ENCODE results near the gene SPTBN2.

SPTBN2 gene

DNA sequence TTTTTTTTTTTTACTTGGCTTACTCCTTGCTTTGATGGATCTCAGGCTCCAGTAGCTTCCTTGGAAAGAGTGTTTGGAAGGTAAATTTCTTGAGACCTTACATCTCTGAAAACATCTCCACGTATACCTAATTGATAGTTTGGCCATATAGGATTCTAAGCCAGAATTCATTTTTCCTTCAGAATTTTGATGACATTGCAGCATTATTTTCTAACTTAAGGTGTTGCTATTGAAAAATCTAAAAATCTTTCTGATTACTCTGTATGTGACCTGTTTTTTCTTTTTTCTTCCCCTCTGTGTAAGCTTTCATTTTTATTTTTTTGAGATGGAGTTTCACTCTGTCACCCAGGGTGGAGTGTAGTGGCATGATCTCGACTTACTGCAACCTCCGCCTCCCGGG lies 23.1 kb upstream of the SPTBN2 start:
- TF ChIP-seq, protein P1, sequence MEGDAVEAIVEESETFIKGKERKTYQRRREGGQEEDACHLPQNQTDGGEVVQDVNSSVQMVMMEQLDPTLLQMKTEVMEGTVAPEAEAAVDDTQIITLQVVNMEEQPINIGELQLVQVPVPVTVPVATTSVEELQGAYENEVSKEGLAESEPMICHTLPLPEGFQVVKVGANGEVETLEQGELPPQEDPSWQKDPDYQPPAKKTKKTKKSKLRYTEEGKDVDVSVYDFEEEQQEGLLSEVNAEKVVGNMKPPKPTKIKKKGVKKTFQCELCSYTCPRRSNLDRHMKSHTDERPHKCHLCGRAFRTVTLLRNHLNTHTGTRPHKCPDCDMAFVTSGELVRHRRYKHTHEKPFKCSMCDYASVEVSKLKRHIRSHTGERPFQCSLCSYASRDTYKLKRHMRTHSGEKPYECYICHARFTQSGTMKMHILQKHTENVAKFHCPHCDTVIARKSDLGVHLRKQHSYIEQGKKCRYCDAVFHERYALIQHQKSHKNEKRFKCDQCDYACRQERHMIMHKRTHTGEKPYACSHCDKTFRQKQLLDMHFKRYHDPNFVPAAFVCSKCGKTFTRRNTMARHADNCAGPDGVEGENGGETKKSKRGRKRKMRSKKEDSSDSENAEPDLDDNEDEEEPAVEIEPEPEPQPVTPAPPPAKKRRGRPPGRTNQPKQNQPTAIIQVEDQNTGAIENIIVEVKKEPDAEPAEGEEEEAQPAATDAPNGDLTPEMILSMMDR (IDR thresholded peaks at IDR 0.05; ENCODE audit: low read depth, low read length, missing control alignments) = no peak
- DNase-seq = no peak
- H3K36me3 ChIP-seq (replicated peaks) = no peaks in the 10 kb centered on the region
- no peak overlapping the region for H3K4me3 ChIP-seq (ENCODE audit: low read depth, low read length)
- H3K27me3 ChIP-seq (replicated peaks) = no peaks in the 10 kb centered on the region
- H3K27ac ChIP-seq = no peak overlapping the region
- in situ Hi-C loops (cut with HindIII; ENCODE audit: low pct_ligation_motif_present, low sequenced_read_pairs) = no loop called here

DNA sequence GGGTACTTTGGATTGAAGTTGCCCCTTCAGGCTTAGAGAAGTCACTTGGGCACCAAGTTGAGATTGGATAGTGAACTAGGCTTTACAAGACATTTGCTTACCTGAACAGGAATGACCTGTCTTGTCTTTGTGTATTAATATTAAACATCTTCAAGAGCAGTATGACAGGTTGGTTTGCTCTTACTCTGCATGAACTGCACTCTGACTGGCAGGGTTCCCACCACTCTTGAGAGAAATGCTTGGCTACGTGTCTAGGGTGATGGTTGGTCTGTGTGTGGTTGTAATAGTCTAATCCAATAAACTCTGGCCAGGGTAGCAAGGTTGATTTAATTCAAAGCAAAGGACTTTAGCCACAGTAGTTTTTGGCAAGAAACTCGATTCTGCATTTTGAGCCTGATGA lies 20.1 kb upstream of the SPTBN2 start:
- DNase-seq = no peak
- no peaks in the 10 kb centered on the region for H3K36me3 ChIP-seq (replicated peaks)
- no peak overlapping the region for H3K4me3 ChIP-seq (ENCODE audit: low read depth, low read length)
- TF ChIP-seq, protein P1 (IDR thresholded peaks at IDR 0.05; ENCODE audit: low read depth, low read length, missing control alignments) = no peak
- H3K27me3 ChIP-seq (replicated peaks) = no peaks in the 10 kb centered on the region
- in situ Hi-C loops (cut with HindIII; ENCODE audit: low pct_ligation_motif_present, low sequenced_read_pairs) = no loop called here
- no peak overlapping the region for H3K27ac ChIP-seq

DNA sequence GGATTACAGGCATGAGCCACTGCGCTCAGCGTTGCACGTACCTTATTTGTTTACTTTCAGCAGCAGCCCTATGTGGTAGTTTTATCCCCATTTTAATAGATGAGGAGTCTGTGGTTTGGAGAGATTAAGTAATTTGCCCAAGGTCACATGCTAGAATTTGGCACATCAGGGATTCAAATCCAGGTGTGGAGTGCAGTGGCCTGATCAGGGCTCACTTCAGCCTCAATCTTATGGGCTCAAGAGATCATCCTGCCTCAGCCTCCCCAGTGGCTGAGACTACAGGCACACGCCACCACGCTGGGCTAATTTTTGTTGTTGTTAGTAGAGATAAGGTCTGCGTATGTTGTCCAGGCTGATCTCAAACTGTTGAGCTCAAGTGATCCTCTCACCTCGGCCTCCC lies 18.5 kb upstream of the SPTBN2 start:
- Histone ChIP-seq H3K27me3 (replicated peaks) (no peaks in the 10 kb centered on the region), H3K36me3 (replicated peaks) (no peaks in the 10 kb centered on the region), H3K27ac (no peak overlapping the region), H3K4me3 (ENCODE audit: low read depth, low read length) (no peak overlapping the region)
- no peak for DNase-seq
- TF ChIP-seq, protein P1 (IDR thresholded peaks at IDR 0.05; ENCODE audit: low read depth, low read length, missing control alignments) = no peak
- in situ Hi-C loops (cut with HindIII; ENCODE audit: low pct_ligation_motif_present, low sequenced_read_pairs) = no loop called here

DNA sequence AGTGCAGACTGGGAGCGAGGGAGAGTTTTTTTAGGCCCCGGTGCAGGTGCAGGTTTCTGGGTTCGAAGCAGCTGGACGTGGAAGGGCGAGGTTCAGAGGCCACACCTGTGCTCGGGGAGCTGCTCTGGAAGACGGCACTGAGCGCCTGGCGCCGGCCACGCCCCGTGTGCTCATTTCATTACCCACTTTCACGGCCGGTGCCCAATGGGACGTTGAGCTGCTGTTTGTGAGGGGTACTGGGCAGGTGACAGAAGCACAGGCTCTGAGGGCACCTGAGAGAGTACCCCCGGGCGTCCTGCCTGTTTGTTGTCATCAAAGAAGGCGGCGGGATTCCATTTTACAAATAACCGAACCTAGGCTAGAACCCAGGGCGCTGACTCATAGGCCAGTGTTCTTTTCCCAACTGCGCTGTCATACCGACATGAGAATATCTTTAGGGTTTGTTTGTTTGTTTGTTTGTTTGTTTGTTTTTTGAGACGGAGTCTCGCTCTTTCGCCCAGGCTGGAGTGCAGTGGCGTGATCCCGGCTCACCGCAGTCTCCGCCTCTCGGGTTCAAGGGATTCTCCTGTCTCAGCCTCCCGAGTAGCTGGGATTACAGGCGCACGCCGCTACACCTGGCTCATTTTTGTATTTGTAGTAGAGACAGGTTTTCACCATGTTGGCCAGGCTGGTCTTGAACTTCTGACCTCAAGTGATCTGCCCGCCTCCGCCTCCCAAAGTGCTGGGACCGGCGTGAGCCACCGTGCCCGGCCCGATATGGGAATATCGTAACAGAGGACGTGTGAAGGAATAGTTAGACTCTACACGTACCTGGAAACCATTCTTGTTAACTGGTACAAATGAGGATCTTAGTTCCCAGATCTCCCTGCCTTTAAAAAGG lies 16.6 kb upstream of the SPTBN2 start:
- TF ChIP-seq, protein P1 (IDR thresholded peaks at IDR 0.05; ENCODE audit: low read depth, low read length, missing control alignments) = no peak
- DNase-seq = no peak
- Histone ChIP-seq H3K36me3 (replicated peaks) (no peaks in the 10 kb centered on the region), H3K27ac (no peak overlapping the region), H3K4me3 (ENCODE audit: low read depth, low read length) (peak overlapping the region; percentile 84), H3K27me3 (replicated peaks) (no peaks in the 10 kb centered on the region)
- in situ Hi-C loops (cut with HindIII; ENCODE audit: low pct_ligation_motif_present, low sequenced_read_pairs) = no loop called here

DNA sequence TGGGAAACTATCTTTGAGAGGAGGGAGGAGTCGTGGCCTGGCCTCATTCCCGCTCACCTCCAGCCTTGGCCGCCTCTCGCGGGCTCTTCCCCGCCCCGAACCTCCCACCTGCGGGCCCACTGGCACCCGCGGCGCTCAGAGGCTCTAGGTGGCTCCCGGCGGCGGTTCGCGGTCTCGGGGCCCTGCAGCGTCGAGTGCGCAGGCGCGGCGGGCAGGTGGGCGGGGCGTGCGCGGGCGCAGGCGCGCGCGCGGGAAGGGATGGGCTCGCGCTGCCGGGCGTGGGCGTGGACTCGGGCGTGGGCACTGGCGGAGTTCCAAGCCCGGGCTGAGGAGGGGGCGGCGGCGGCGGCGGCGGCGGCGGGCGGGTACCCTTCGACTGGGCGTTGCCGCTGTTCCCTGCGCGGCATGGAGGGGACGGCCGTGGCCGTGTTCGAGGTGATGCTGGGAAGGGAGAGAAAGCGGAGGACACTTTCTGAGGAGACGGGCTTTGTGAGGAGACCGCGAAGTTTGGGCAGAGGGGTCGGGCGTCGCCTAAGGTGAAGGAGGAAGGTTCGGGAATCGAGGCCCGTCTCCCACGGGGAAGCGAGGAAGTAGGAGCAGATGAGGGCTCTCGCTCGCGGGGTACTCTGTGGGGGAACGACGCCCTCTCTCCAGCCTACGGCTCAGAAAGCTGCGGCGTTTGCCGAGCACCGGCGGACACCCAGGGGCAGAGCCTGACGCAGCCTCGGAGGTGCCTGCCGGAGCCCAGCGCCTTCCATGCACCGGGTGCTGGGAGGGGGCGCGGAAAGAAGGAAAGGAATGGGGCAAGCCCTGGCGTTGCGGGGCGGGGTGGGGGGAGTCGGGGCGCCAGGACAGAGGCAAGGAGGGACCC lies 15.7 kb upstream of the SPTBN2 start:
- Histone ChIP-seq H3K4me3 (ENCODE audit: low read depth, low read length) (peak overlapping the region; percentile 84), H3K36me3 (replicated peaks) (no peaks in the 10 kb centered on the region), H3K27me3 (replicated peaks) (no peaks in the 10 kb centered on the region), H3K27ac (peak overlapping the region; percentile 46)
- peak; percentile 45 for DNase-seq
- TF ChIP-seq, protein P1 (IDR thresholded peaks at IDR 0.05; ENCODE audit: low read depth, low read length, missing control alignments) = no peak
- in situ Hi-C loops (cut with HindIII; ENCODE audit: low pct_ligation_motif_present, low sequenced_read_pairs) = no loop called here
